ENCODE data around the gene MPZL1. TPM values are rescaled to one million over a fixed set of nuclear protein-coding genes. Genes with fewer than 3 reads are reported as not detected.

The MPZL1 gene
- total RNA-seq (2022; extraction: Qiagen RNA extraction), result 101 to 128 TPM (median 111 TPM) in 5 replicates

GRCh38 chr1:167721617-167722151 is at the start of gene MPZL1:
MPZL1 (plus strand) TSS chr1:167721982; CDS start chr1:167722152, 170 bp downstream.

Other genes starting within 250 kb of the MPZL1 start
- gene CD247, start 203.5 kb upstream of the MPZL1 start, total RNA-seq (2022; extraction: Qiagen RNA extraction), result 0.07 to 0.63 TPM (median 0.21 TPM) in 5 replicates
- 75.8 to 101 TPM (median 87.9 TPM) in 5 replicates for gene CREG1, start 168.2 kb upstream of the MPZL1 start, total RNA-seq (2022; extraction: Qiagen RNA extraction)
- gene RCSD1, start 91.8 kb upstream of the MPZL1 start, total RNA-seq (2022; extraction: Qiagen RNA extraction), result 0.05 to 0.09 TPM (median 0.05 TPM) in 5 replicates
- gene ADCY10, start 192.2 kb downstream of the MPZL1 start, total RNA-seq (2022; extraction: Qiagen RNA extraction), result 0.05 to 0.20 TPM (median 0.08 TPM) in 4 of 5 replicates, not detected in the other
- gene DCAF6, start 214.7 kb downstream of the MPZL1 start, total RNA-seq (2022; extraction: Qiagen RNA extraction), result 22.8 to 29.1 TPM (median 24.8 TPM) in 5 replicates
- gene MPC2, start 215.1 kb downstream of the MPZL1 start, total RNA-seq (2022; extraction: Qiagen RNA extraction), result 48.5 to 84.2 TPM (median 71.2 TPM) in 5 replicates

All from A549 treated with CORT108297 at 1 μM for 4 hours (cell line).